ENCODE results near the gene MGME1.

Gene MGME1

DNA sequence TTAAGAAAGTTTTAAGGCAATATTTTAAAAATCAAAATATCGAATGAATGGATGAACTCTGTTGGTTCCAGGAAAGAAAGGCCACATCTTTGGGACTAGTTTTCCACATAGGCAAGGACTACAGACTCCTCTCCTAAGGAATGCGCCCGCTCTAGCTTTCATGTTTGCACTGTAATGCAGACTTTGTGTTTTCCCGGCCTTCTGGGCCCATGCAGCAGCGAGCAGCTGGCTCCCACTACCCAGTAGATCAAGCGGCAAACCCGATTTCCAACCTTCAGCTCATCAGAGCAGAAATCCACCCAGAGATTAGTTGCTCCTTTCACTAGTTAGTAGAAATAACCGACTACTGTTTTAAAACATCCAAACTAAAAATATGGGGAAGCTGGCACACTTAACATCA is 61.2 kb downstream of the MGME1 start:
- no peak for DNase-seq

DNA sequence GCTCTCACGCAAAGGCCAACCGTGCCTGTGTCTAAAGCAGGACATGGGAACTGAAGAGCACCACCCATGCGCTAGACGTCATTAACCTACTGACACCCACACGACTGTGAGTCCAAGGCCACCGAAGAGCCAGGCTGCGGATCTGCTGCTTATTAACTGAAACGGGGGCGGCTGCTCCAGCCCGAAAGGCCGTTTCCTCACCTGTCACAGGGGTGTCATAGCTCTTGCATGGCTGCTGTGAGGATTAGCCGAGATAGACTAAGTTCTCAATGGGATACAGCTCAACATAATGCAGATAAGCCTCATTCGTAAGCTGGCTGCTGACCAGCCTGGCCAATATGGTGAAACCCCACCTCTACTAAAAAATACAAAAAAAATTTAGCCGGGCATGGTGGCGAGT is 62.2 kb downstream of the MGME1 start:
- DNase-seq = no peak

DNA sequence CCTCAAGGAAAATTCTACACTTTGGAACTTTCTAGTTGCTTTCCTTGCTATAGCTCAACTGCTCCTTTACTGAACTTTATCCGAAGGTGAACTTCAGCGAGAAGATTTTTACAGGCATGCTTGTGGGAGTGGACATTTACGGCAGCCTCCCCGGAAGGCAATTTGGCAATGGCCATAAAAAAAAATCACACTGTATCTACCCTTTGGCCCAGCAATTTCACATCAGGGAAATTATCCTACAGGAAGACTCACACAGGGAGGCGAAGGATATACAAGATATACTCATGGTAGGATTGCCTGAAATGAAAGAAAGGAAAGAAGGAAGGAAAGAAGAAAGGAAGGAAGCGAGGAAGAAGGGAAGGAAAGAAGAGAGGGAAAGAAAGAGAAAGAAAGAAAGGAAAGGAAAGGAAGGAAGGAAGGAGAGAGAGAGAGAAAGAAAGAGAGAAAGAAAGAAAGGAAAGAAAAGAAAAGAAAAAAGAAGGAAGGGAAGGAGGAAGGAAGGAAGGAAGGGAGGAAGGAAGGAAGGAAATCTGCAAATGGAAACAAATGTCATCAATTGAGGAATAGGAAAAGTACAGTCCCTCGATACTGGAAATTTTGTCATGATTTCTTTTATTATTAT is 63.2 kb downstream of the MGME1 start:
- DNase-seq = no peak

DNA sequence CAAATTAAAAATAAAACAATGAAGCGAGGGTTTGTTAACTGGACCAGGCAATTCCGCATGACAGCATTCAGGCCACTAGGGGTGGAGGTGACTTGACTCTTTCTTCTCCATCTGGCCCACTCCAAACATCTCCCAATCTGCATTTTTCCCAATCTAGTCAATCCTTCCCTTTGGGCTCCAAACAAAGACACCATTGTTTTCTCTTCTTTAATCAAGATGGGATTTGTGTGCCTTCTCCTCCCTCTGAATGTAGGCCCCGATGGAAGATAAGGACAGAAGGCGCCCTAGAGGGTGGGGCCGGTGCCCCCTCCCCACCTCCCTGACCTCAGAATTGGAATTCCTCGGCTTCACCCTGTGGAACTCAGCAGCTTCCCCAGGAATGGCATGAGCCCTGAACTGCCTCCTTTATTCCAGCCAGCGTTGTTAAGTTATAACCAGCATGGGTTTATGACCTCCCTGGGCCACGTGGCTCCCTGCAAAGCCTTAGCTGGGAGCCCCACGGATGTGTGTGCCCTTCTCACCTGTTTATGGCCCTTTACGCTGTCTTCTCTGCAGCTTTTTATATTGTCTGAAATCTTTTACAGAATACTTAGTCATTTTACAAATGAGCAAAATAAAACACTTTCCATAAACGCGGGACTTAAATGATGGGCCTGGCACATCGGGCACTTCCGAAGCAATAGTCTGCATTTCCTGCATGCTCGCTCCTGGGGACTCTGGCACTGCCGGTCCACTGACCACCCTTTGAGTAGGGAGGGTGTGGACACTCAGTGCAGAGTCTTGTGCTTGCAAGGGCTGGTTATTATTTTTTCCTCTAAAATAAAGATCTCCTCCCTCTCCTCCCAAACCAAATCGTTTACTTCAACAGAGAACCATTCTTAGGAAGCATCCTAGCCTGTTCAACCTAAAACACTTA is 64.4 kb downstream of the MGME1 start:
- no peak for DNase-seq

DNA sequence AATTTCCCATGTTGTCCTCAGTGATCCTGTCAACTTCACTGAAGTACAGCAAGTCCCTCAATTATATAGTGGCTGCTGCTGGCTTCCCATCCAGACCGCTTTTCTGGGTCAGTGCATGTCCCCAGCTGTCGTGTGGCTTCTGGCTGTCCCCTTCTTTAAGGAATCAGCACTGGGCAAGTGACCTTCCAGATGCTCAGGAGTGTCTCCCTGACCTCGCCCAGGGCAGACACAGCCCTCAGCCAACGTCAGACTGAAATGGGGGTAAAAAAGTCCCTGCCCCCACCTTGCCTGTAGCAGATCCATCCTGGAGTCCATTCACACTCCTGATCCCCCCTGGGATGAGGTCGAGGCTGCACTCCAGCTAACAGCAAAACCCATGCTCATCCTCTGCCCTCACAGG is 65.2 kb downstream of the MGME1 start:
- DNase-seq = no peak

DNA sequence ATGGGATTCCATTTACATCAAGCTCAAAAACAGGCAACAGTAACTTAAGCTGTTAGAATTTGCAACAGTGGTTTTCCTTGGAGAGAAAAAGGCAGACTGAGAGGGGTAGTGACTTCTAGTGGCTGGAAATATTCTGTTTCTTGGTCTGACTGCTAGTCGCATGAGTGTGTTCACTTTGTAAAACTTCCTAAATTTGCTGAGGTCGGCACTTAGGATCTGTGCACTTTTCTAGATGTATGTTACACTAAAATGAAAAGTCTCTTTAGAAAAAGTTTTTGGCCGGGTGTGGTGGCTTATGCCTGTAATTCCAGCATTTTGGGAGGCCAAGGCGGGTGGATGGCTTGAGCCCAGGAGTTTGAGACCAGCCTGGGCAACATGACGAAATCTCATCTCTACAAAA is 70.2 kb downstream of the MGME1 start:
- no peak for DNase-seq
